ENCODE data around the gene GALK2.
A peak's percentile ranks its signal among the peaks of the same experiment; 100 is the strongest.

GALK2 gene

GRCh38 chr15:49282366-49282765 lies 112.3 kb downstream of the GALK2 start:
- peak; percentile 95 for DNase-seq (ENCODE audit: low read depth in 2 of 2)

- no peak for DNase-seq (ENCODE audit: low read depth in 2 of 2)
These were observed 116.8 kb downstream of the GALK2 start for GRCh38 chr15:49286649-49287404.

- DNase-seq (ENCODE audit: low read depth in 2 of 2), result no peak
These were observed 117.4 kb downstream of the GALK2 start for GRCh38 chr15:49287481-49287880.

- no peak for DNase-seq (ENCODE audit: low read depth in 2 of 2)
These were observed 118.3 kb downstream of the GALK2 start for GRCh38 chr15:49288391-49288790.

- no peak for DNase-seq (ENCODE audit: low read depth in 2 of 2)
These were observed 120.1 kb downstream of the GALK2 start for GRCh38 chr15:49290191-49290590.

GRCh38 chr15:49293941-49294340 lies 123.9 kb downstream of the GALK2 start:
- DNase-seq (ENCODE audit: low read depth in 2 of 2), result no peak

GRCh38 chr15:49296258-49296657 lies 126.2 kb downstream of the GALK2 start:
- no peak for DNase-seq (ENCODE audit: low read depth in 2 of 2)

GRCh38 chr15:49297584-49297983 lies 127.5 kb downstream of the GALK2 start:
- DNase-seq (ENCODE audit: low read depth in 2 of 2), result no peak

- no peak for DNase-seq (ENCODE audit: low read depth in 2 of 2)
These were observed 130.8 kb downstream of the GALK2 start for GRCh38 chr15:49300856-49301255.

GRCh38 chr15:49301562-49301961 lies 131.5 kb downstream of the GALK2 start:
- no peak for DNase-seq (ENCODE audit: low read depth in 2 of 2)

- no peak for DNase-seq (ENCODE audit: low read depth in 2 of 2)
These were observed 133.0 kb downstream of the GALK2 start for GRCh38 chr15:49303003-49303402.

GRCh38 chr15:49306551-49306950 lies 136.5 kb downstream of the GALK2 start:
- DNase-seq (ENCODE audit: low read depth in 2 of 2), result no peak

- DNase-seq (ENCODE audit: low read depth in 2 of 2), result no peak
These were observed 138.6 kb downstream of the GALK2 start for GRCh38 chr15:49308686-49309085.

- no peak for DNase-seq (ENCODE audit: low read depth in 2 of 2)
These were observed 139.8 kb downstream of the GALK2 start for GRCh38 chr15:49309889-49310288.

- DNase-seq (ENCODE audit: low read depth in 2 of 2), result peak; percentile 59 to 63
These were observed 143.6 kb downstream of the GALK2 start for GRCh38 chr15:49313650-49314049.

GRCh38 chr15:49314716-49315115 lies 144.7 kb downstream of the GALK2 start:
- DNase-seq (ENCODE audit: low read depth in 2 of 2), result no peak

GRCh38 chr15:49315391-49315823 lies 145.4 kb downstream of the GALK2 start:
- DNase-seq (ENCODE audit: low read depth in 2 of 2), result no peak

GRCh38 chr15:49320351-49320750 lies 150.3 kb downstream of the GALK2 start:
- DNase-seq (ENCODE audit: low read depth in 2 of 2), result no peak

- DNase-seq (ENCODE audit: low read depth in 2 of 2), result no peak
These were observed 153.2 kb downstream of the GALK2 start for GRCh38 chr15:49323207-49323606.

GRCh38 chr15:49327927-49328326 lies 157.9 kb downstream of the GALK2 start:
- no peak for DNase-seq (ENCODE audit: low read depth in 2 of 2)

- DNase-seq (ENCODE audit: low read depth in 2 of 2), result no peak
These were observed 158.9 kb downstream of the GALK2 start for GRCh38 chr15:49328941-49329340.

- DNase-seq (ENCODE audit: low read depth in 2 of 2), result no peak
These were observed 160.1 kb downstream of the GALK2 start for GRCh38 chr15:49330166-49330565.

- DNase-seq (ENCODE audit: low read depth in 2 of 2), result no peak
These were observed 161.4 kb downstream of the GALK2 start for GRCh38 chr15:49331442-49331841.

GRCh38 chr15:49331951-49332350 lies 161.9 kb downstream of the GALK2 start:
- no peak for DNase-seq (ENCODE audit: low read depth in 2 of 2)

Measured in fibroblast of skin of left quadriceps (primary cell).